ENCODE results near the gene BCAS3.

The BCAS3 gene

GRCh38 chr17:61065263-61065773 is 387.7 kb downstream of the BCAS3 start:
- no peak for TF ChIP-seq CTCF (IDR thresholded peaks at IDR 0.05; ENCODE audit: control insufficient read depth, insufficient read depth, low read depth, low read length, missing control alignments)
- no peak for DNase-seq (ENCODE audit: low read depth)
- no peak overlapping the region for H3K4me3 ChIP-seq (ENCODE audit: control insufficient read depth, low read depth, low read length)

- no peak for DNase-seq (ENCODE audit: low read depth)
- no peak for TF ChIP-seq CTCF (IDR thresholded peaks at IDR 0.05; ENCODE audit: control insufficient read depth, insufficient read depth, low read depth, low read length, missing control alignments)
- H3K4me3 ChIP-seq (ENCODE audit: control insufficient read depth, low read depth, low read length), result no peak overlapping the region
Observed at GRCh38 chr17:61066062-61066461, 388.4 kb downstream of the BCAS3 start.

- DNase-seq (ENCODE audit: low read depth), result no peak
- no peak for TF ChIP-seq CTCF (IDR thresholded peaks at IDR 0.05; ENCODE audit: control insufficient read depth, insufficient read depth, low read depth, low read length, missing control alignments)
Observed at GRCh38 chr17:61070649-61071048, 393.0 kb downstream of the BCAS3 start.

GRCh38 chr17:61072648-61073047 is 395.0 kb downstream of the BCAS3 start:
- H3K4me3 ChIP-seq (ENCODE audit: control insufficient read depth, low read depth, low read length), result no peak overlapping the region
- no peak for TF ChIP-seq CTCF (IDR thresholded peaks at IDR 0.05; ENCODE audit: control insufficient read depth, insufficient read depth, low read depth, low read length, missing control alignments)
- DNase-seq (ENCODE audit: low read depth), result no peak

More at GRCh38 chr17:61070649-61071048, 393.0 kb downstream of the BCAS3 start:
- no peak overlapping the region for H3K4me3 ChIP-seq (ENCODE audit: control insufficient read depth, low read depth, low read length)

- no peak overlapping the region for H3K4me3 ChIP-seq (ENCODE audit: control insufficient read depth, low read depth, low read length)
- TF ChIP-seq CTCF (IDR thresholded peaks at IDR 0.05; ENCODE audit: control insufficient read depth, insufficient read depth, low read depth, low read length, missing control alignments), result no peak
- DNase-seq (ENCODE audit: low read depth), result no peak
Observed at GRCh38 chr17:61073131-61073530, 395.5 kb downstream of the BCAS3 start.

GRCh38 chr17:61073799-61074513 is 396.3 kb downstream of the BCAS3 start:
- TF ChIP-seq CTCF (IDR thresholded peaks at IDR 0.05; ENCODE audit: control insufficient read depth, insufficient read depth, low read depth, low read length, missing control alignments), result no peak
- H3K4me3 ChIP-seq (ENCODE audit: control insufficient read depth, low read depth, low read length), result no peak overlapping the region
- no peak for DNase-seq (ENCODE audit: low read depth)
